A549 (cell line): ENCODE results near the gene ICAM2. TPM values are rescaled to one million over a fixed set of nuclear protein-coding genes. Genes with fewer than 3 reads are reported as not detected.

Experiments
- ATAC-seq, 2 experiments: fragments of 200-7000 bp in 1 of 2; fragments of >200 bp in 1 of 2; cut with Nextera tagmentation in 1 of 2; cut with Tn5 transposase in 1 of 2; 3 replicates each; pipeline versions ENCODE4 v1.8.0 to v1.9.1; 2018 to 2020; ENCODE audit warnings: mild to moderate bottlenecking in 1 of 2, moderate library complexity in 1 of 2
- CTCF ChIA-PET: fragments of 300-600 bp; sonication (Branson Sonifier 250); formaldehyde crosslinking; extraction: SDS; loops from one replicate; lab custom pipeline; 2021; ENCODE audit warnings: antibody characterized with exemption, inconsistent platforms; lab: Yijun Ruan, JAX
- POLR2A ChIA-PET: fragments of 350-600 bp; formaldehyde crosslinking; extraction: SDS; loops from one replicate; lab custom pipeline; 2021; ENCODE audit warnings: antibody characterized with exemption, inconsistent platforms; lab: Yijun Ruan, JAX
- DNase-seq, 2 experiments: peaks; one replicate each; pipeline versions ENCODE4 v3.0.0 to v3.0.0-alpha.2; 2011 to 2016; ENCODE audit warnings: low read depth in 1 of 2, low spot score in 1 of 2
- FAIRE-seq: peaks from 2 replicates; lab custom pipeline; 2011; peaks lifted over from hg19 to GRCh38; lab: Jason Lieb, UNC
- H3K27ac ChIP-seq, 2 experiments: fragments of >200 bp; sonication (Bioruptor Twin); formaldehyde crosslinking; 3 replicates each; pipeline ENCODE4 v1.5.1; 2016 to 2017
- H3K4me1 ChIP-seq: fragments of >200 bp; sonication (Bioruptor Twin); formaldehyde crosslinking; 3 replicates; pipeline ENCODE4 v1.6.1; 2016
- H3K4me2 ChIP-seq: fragments of >200 bp; sonication (Bioruptor Twin); formaldehyde crosslinking; 3 replicates; pipeline ENCODE4 v1.6.1; 2016
- H3K4me3 ChIP-seq: fragments of >200 bp; sonication (Bioruptor Twin); formaldehyde crosslinking; 3 replicates; pipeline ENCODE4 v1.5.1; 2016
- H3K9me3 ChIP-seq: fragments of >200 bp; sonication (Bioruptor Twin); formaldehyde crosslinking; 3 replicates; pipeline ENCODE4 v1.6.1; 2016
- CHD4 ChIP-seq: fragments of 200-600 bp; sonication (generic); IDR thresholded peaks from 2 replicates; pipeline ENCODE4 v1.6.1; 2016; ENCODE audit warnings: antibody characterized with exemption, mild to moderate bottlenecking, borderline replicate concordance
- EHF ChIP-seq: fragments of 250-450 bp; sonication (Bioruptor Pico); IDR thresholded peaks from 2 replicates; pipeline ENCODE4 v1.5.0; 2020; ENCODE audit warnings: mild to moderate bottlenecking
- EHMT2 ChIP-seq: fragments of 200-600 bp; sonication (generic); IDR thresholded peaks from 2 replicates; pipeline ENCODE4 v1.6.1; 2016; ENCODE audit warnings: antibody characterized with exemption, low read depth, mild to moderate bottlenecking, moderate library complexity
- ESRRA ChIP-seq: fragments of 150-350 bp; IDR thresholded peaks from 2 replicates; pipeline ENCODE4 v1.6.1; 2014; ENCODE audit warnings: mild to moderate bottlenecking, low read length, borderline replicate concordance
- GATA3 ChIP-seq: IDR thresholded peaks from 2 replicates; pipeline ENCODE4 v1.6.1; 2012; ENCODE audit warnings: borderline replicate concordance
- HDAC2 ChIP-seq: fragments of 200-600 bp; sonication (generic); IDR thresholded peaks from 2 replicates; pipeline ENCODE4 v1.6.1; 2016
- HOXB13 ChIP-seq: fragments of 250-450 bp; sonication (Bioruptor Pico); IDR thresholded peaks from 2 replicates; pipeline ENCODE4 v1.5.0; 2020; ENCODE audit warnings: low read depth, mild to moderate bottlenecking, moderate library complexity
- KDM1A ChIP-seq: fragments of 200-600 bp; sonication (generic); IDR thresholded peaks from 2 replicates; pipeline ENCODE4 v1.6.1; 2016; ENCODE audit warnings: low read depth, mild to moderate bottlenecking
- MAFK ChIP-seq: fragments of 450-650 bp; IDR thresholded peaks from 2 replicates; pipeline ENCODE4 v1.6.1; 2014; ENCODE audit not compliant: partially characterized antibody
- NFE2L2 ChIP-seq: fragments of 150-350 bp; conservative IDR thresholded peaks from 2 replicates; pipeline ENCODE4 v1.6.1; 2014; ENCODE audit warnings: low read length
- PHF8 ChIP-seq: fragments of 200-600 bp; sonication (generic); IDR thresholded peaks from 2 replicates; pipeline ENCODE4 v1.6.1; 2016; ENCODE audit warnings: low read depth, mild to moderate bottlenecking, antibody characterized with exemption, moderate library complexity, borderline replicate concordance
- POLR2A ChIP-seq: IDR thresholded peaks from 2 replicates; pipeline ENCODE4 v1.6.1; 2012; ENCODE audit warnings: mild to moderate bottlenecking, low read length
- RAD21 ChIP-seq, 2 experiments: fragments of >200 bp in 1 of 2; sonication (Bioruptor Twin) in 1 of 2; formaldehyde crosslinking in 1 of 2; IDR thresholded peaks in 1 of 2; conservative IDR thresholded peaks in 1 of 2; 2 replicates in 1 of 2; 3 replicates in 1 of 2; pipeline ENCODE4 v1.6.1; 2012 to 2018; ENCODE audit warnings: inconsistent platforms in 1 of 2
- RFX5 ChIP-seq: fragments of 450-650 bp; IDR thresholded peaks from 2 replicates; pipeline ENCODE4 v1.7.1; 2014; ENCODE audit warnings: antibody characterized with exemption, mild to moderate bottlenecking, moderate library complexity
- SMC3 ChIP-seq: fragments of >200 bp; sonication (Bioruptor Twin); formaldehyde crosslinking; IDR thresholded peaks from 3 replicates; pipeline ENCODE4 v1.6.1; 2018; ENCODE audit warnings: inconsistent platforms
- SREBF2 ChIP-seq: fragments of 450-650 bp; IDR thresholded peaks from 2 replicates; pipeline ENCODE4 v1.6.1; 2014; ENCODE audit warnings: mild to moderate bottlenecking, moderate library complexity
- TFCP2L1 ChIP-seq: fragments of 250-450 bp; sonication (Bioruptor Pico); IDR thresholded peaks from 2 replicates; pipeline ENCODE4 v1.5.0; 2021; ENCODE audit warnings: mild to moderate bottlenecking
- TP53 ChIP-seq: fragments of 250-450 bp; sonication (Bioruptor Pico); IDR thresholded peaks from 2 replicates; pipeline ENCODE4 v1.5.0; 2021; ENCODE audit warnings: mild to moderate bottlenecking, moderate library complexity
- ZC3H11A ChIP-seq: fragments of 450-650 bp; IDR thresholded peaks from 2 replicates; pipeline ENCODE4 v1.6.1; 2014; ENCODE audit warnings: antibody characterized with exemption, mild to moderate bottlenecking
- ZFP36 ChIP-seq: fragments of 450-650 bp; IDR thresholded peaks from 2 replicates; pipeline ENCODE4 v1.6.1; 2014; ENCODE audit warnings: borderline replicate concordance; ENCODE audit not compliant: partially characterized antibody
- ZSCAN20 ChIP-seq: fragments of 250-450 bp; sonication (Bioruptor Pico); IDR thresholded peaks from 2 replicates; pipeline ENCODE4 v1.8.0; 2022; ENCODE audit warnings: mild to moderate bottlenecking, moderate library complexity
- WGBS: methylation state at CpG from one replicate; pipeline ENCODE4 v1.1.6; 2017; ENCODE audit errors: missing lambda C conversion rate; 5-methylcytosine and 5-hydroxymethylcytosine counted together
- polyA plus RNA-seq, 4 experiments: library from polyadenylated mRNA; depleted of rRNA in 3 of 4; stranded (reverse); fragments of >200 nt; fragmentation: RNase III in 1 of 4; extraction: RNeasy Plus Mini Kit Qiagen cat#74134 plus additional on column Dnase treatment in 1 of 4; gene quantifications; 2 replicates in 3 of 4; 3 replicates in 1 of 4; pipeline ENCODE4 v1.2.3, GENCODE V29; 2011 to 2017
- TF ChIP-seq, protein P1 (sequence below): fragments of 150-350 bp; IDR thresholded peaks from 2 replicates; pipeline ENCODE4 v1.6.1; 2014; ENCODE audit warnings: low read depth, mild to moderate bottlenecking, low read length
- TF ChIP-seq, protein P2 (sequence below): fragments of 250-450 bp; sonication (Bioruptor Pico); IDR thresholded peaks from 2 replicates; pipeline ENCODE4 v1.5.0; 2020; ENCODE audit warnings: low read depth, mild to moderate bottlenecking, moderate library complexity
- TF ChIP-seq, protein P3 (sequence below): fragments of 250-450 bp; sonication (Bioruptor Pico); IDR thresholded peaks from 2 replicates; pipeline ENCODE4 v1.5.0; 2021; ENCODE audit warnings: mild to moderate bottlenecking, moderate library complexity, borderline replicate concordance
- TF ChIP-seq, protein P4 (sequence below): fragments of 200-600 bp; sonication (generic); IDR thresholded peaks from 2 replicates; pipeline ENCODE4 v1.6.1; 2016; ENCODE audit warnings: antibody characterized with exemption, mild to moderate bottlenecking, moderate library complexity

The ICAM2 gene
- polyA plus RNA-seq, 2 of the 4 experiments (the other 2 are of a cell fraction) = not detected

DNA sequence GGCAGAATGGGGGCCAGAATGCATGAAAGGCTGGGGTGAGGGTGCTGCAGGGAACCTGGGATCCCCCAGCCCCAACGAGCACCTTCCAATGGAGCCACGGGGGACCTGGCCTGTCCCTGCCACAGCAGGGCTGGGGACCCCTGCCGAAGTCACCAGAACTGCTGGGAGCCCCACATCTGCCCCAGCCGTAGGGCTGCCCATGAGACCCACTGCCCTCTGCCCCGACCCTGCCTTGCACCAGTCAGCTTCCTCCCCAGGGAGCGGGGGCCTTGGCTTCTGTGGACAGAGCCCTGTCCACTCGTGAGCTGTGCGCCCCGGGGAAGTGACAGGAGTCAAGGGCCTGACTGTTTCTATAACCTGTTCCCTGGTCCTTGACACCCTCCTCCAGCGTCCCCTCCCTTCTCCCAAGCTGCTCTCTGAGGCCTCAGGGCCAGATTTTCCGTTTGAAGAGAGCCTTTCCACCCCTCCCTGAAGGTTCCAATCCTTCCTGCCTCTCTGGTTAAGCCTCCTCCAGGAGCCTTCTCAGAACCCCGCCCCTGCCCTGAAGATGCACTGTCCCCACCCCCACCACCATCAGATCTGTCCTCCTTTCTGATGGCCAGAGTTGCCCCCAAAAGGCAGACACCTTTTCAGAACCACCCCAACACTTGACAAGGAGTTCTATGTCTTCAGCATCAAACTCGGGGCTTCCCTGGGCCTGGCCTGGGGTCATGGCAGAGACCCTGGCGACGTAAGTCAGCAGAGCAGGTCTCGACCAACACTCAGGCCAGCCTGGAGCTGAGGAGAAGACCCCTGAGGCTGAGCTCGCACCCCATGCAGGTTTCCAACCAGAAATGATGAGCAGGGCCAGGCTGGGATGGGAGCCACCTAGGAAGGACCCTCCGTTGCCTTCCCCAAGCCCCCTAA lies 33.0 kb downstream of the ICAM2 start:
- peak overlapping the region in 1 of 2 experiments; percentile 14; a peak in 1 of 6 replicates for H3K27ac ChIP-seq
- CTCF ChIA-PET = interaction anchor here (1.0 to 14.8 kb wide), 10 partner anchors 10 to 84 kb away, joined by 3 to 150 read pairs (median 8); partner anchors contain the start of genes CSHL1 and GH1
- FAIRE-seq = no peak

DNA sequence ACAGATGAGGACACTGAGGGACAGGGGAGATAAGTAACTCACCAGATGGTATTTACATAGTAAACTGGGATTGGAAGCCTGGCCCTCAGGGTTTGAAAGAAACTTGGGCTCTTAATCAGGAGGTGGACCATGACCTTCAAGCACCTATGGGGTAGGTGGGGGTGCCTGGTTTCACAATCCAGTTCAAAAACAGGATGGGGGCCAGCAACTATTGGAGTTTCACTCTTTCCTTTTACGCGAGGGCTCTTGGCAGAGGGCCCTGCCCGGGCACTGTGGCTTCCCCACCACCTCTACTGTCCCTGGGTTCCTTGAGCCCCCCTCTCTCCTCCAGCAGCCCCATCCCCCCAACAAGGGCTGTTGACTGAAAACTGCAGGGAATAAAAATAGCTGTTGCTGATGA lies 33.6 kb downstream of the ICAM2 start:
- ATAC-seq (no peak), DNase-seq (no peak), FAIRE-seq (no peak)
- ChIA-PET POLR2A (no interaction called here), CTCF (interaction anchor here (1.0 to 14.8 kb wide), 8 partner anchors 9 to 83 kb away, joined by 3 to 150 read pairs (median 8); partner anchors contain the start of genes CSHL1 and GH1)
- peaks cover 6% of the 10 kb centered on the region; the same call in 1 of the 3 replicates for H3K4me1 ChIP-seq
- H3K9me3 ChIP-seq = peaks cover 11% of the 10 kb centered on the region
- H3K27ac ChIP-seq = no peak overlapping the region
- no peak overlapping the region for H3K4me3 ChIP-seq
- 93% methylated on average over 3 of the region's 3 CpGs for WGBS
- no peak overlapping the region for H3K4me2 ChIP-seq
- TF ChIP-seq RFX5 (no peak), KDM1A (no peak), MAFK (no peak), RAD21 (conservative IDR thresholded peaks at IDR 0.05 in 1 of 2, IDR thresholded peaks at IDR 0.05 in 1 of 2) (no peak), CHD4 (no peak), ZC3H11A (no peak), EHMT2 (no peak), NFE2L2 (no peak), SREBF2 (no peak), HDAC2 (no peak), TFCP2L1 (no peak)
- TF ChIP-seq, protein P1, sequence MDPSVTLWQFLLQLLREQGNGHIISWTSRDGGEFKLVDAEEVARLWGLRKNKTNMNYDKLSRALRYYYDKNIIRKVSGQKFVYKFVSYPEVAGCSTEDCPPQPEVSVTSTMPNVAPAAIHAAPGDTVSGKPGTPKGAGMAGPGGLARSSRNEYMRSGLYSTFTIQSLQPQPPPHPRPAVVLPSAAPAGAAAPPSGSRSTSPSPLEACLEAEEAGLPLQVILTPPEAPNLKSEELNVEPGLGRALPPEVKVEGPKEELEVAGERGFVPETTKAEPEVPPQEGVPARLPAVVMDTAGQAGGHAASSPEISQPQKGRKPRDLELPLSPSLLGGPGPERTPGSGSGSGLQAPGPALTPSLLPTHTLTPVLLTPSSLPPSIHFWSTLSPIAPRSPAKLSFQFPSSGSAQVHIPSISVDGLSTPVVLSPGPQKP = no peak
- TF ChIP-seq, protein P2, sequence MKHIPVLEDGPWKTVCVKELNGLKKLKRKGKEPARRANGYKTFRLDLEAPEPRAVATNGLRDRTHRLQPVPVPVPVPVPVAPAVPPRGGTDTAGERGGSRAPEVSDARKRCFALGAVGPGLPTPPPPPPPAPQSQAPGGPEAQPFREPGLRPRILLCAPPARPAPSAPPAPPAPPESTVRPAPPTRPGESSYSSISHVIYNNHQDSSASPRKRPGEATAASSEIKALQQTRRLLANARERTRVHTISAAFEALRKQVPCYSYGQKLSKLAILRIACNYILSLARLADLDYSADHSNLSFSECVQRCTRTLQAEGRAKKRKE = no peak

More for the DNA sequence above, 33.0 kb downstream of the ICAM2 start:
- no peak overlapping the region for H3K4me3 ChIP-seq
- TF ChIP-seq MAFK (no peak), KDM1A (no peak), EHF (CRISPR knock-in tag) (no peak), TP53 (CRISPR knock-in tag) (no peak), POLR2A (no peak), GATA3 (no peak), ESRRA (no peak), RAD21 (conservative IDR thresholded peaks at IDR 0.05 in 1 of 2, IDR thresholded peaks at IDR 0.05 in 1 of 2) (no peak), PHF8 (no peak), SMC3 (no peak), NFE2L2 (no peak), TFCP2L1 (no peak), ZSCAN20 (CRISPR knock-in tag) (no peak), HOXB13 (CRISPR knock-in tag) (no peak), ZFP36 (no peak)
- TF ChIP-seq, protein P3, sequence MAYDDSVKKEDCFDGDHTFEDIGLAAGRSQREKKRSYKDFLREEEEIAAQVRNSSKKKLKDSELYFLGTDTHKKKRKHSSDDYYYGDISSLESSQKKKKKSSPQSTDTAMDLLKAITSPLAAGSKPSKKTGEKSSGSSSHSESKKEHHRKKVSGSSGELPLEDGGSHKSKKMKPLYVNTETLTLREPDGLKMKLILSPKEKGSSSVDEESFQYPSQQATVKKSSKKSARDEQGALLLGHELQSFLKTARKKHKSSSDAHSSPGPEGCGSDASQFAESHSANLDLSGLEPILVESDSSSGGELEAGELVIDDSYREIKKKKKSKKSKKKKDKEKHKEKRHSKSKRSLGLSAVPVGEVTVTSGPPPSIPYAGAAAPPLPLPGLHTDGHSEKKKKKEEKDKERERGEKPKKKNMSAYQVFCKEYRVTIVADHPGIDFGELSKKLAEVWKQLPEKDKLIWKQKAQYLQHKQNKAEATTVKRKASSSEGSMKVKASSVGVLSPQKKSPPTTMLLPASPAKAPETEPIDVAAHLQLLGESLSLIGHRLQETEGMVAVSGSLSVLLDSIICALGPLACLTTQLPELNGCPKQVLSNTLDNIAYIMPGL (CRISPR knock-in tag) = no peak
- TF ChIP-seq, protein P4, sequence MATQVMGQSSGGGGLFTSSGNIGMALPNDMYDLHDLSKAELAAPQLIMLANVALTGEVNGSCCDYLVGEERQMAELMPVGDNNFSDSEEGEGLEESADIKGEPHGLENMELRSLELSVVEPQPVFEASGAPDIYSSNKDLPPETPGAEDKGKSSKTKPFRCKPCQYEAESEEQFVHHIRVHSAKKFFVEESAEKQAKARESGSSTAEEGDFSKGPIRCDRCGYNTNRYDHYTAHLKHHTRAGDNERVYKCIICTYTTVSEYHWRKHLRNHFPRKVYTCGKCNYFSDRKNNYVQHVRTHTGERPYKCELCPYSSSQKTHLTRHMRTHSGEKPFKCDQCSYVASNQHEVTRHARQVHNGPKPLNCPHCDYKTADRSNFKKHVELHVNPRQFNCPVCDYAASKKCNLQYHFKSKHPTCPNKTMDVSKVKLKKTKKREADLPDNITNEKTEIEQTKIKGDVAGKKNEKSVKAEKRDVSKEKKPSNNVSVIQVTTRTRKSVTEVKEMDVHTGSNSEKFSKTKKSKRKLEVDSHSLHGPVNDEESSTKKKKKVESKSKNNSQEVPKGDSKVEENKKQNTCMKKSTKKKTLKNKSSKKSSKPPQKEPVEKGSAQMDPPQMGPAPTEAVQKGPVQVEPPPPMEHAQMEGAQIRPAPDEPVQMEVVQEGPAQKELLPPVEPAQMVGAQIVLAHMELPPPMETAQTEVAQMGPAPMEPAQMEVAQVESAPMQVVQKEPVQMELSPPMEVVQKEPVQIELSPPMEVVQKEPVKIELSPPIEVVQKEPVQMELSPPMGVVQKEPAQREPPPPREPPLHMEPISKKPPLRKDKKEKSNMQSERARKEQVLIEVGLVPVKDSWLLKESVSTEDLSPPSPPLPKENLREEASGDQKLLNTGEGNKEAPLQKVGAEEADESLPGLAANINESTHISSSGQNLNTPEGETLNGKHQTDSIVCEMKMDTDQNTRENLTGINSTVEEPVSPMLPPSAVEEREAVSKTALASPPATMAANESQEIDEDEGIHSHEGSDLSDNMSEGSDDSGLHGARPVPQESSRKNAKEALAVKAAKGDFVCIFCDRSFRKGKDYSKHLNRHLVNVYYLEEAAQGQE = no peak
- H3K4me1 ChIP-seq = peaks cover 6% of the 10 kb centered on the region; the same call in 1 of the 3 replicates
- POLR2A ChIA-PET = no interaction called here
- ATAC-seq = no peak
- peaks cover 5% of the 10 kb centered on the region; the same call in 2 of the 3 replicates for H3K9me3 ChIP-seq
- H3K4me2 ChIP-seq = no peak overlapping the region
- DNase-seq = no peak
- 69% methylated on average over 12 of the region's 18 CpGs for WGBS
